HEK293 (cell line): Measurements from ENCODE around the gene OR2T29.

Experiments
- CTCF ChIP-seq: fragments of 450-650 bp; formaldehyde crosslinking; IDR thresholded peaks from 2 replicates; pipeline ENCODE4 v1.5.1; 2016; ENCODE audit warnings: missing biosample characterization, missing genetic modification characterization
- SP2 ChIP-seq: fragments of 450-650 bp; formaldehyde crosslinking; IDR thresholded peaks from 2 replicates; pipeline ENCODE4 v1.5.1; 2016; ENCODE audit warnings: missing biosample characterization, missing genetic modification characterization
- ZNF114 ChIP-seq: fragments of 450-650 bp; formaldehyde crosslinking; IDR thresholded peaks from 2 replicates; pipeline ENCODE4 v1.5.0; 2017; ENCODE audit warnings: missing biosample characterization, missing genetic modification characterization
- TF ChIP-seq, protein P1 (sequence below): fragments of 450-650 bp; formaldehyde crosslinking; IDR thresholded peaks from 2 replicates; pipeline ENCODE4 v1.5.1; 2016; ENCODE audit warnings: missing biosample characterization, missing genetic modification characterization
- TF ChIP-seq, protein P2 (sequence below): fragments of 450-650 bp; formaldehyde crosslinking; optimal IDR thresholded peaks from 2 replicates; pipeline ENCODE3; 2016; ENCODE audit warnings: missing biosample characterization, mild to moderate bottlenecking, missing genetic modification characterization

- TF ChIP-seq, protein P1, sequence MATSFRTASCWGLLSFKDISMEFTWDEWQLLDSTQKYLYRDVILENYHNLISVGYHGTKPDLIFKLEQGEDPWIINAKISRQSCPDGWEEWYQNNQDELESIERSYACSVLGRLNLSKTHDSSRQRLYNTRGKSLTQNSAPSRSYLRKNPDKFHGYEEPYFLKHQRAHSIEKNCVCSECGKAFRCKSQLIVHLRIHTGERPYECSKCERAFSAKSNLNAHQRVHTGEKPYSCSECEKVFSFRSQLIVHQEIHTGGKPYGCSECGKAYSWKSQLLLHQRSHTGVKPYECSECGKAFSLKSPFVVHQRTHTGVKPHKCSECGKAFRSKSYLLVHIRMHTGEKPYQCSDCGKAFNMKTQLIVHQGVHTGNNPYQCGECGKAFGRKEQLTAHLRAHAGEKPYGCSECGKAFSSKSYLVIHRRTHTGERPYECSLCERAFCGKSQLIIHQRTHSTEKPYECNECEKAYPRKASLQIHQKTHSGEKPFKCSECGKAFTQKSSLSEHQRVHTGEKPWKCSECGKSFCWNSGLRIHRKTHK: no peak
- no peak for TF ChIP-seq CTCF (tag by site-specific recombination)
- no peak for TF ChIP-seq ZNF114 (tag by site-specific recombination)
- TF ChIP-seq, protein P2, sequence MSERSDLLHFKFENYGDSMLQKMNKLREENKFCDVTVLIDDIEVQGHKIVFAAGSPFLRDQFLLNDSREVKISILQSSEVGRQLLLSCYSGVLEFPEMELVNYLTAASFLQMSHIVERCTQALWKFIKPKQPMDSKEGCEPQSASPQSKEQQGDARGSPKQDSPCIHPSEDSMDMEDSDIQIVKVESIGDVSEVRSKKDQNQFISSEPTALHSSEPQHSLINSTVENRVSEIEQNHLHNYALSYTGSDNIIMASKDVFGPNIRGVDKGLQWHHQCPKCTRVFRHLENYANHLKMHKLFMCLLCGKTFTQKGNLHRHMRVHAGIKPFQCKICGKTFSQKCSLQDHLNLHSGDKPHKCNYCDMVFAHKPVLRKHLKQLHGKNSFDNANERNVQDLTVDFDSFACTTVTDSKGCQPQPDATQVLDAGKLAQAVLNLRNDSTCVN: no peak
- TF ChIP-seq SP2 (tag by site-specific recombination): no peak
Observed at GRCh38 chr1:248589334-248589733, 26.8 kb upstream of the OR2T29 start.
